Measurements from ENCODE around the gene GLMP. TPM values are rescaled to one million over a fixed set of nuclear protein-coding genes. Genes with fewer than 3 reads are reported as not detected.

GLMP gene
- total RNA-seq, 1 donor from 2014 or later: 31.3 TPM

DNA sequence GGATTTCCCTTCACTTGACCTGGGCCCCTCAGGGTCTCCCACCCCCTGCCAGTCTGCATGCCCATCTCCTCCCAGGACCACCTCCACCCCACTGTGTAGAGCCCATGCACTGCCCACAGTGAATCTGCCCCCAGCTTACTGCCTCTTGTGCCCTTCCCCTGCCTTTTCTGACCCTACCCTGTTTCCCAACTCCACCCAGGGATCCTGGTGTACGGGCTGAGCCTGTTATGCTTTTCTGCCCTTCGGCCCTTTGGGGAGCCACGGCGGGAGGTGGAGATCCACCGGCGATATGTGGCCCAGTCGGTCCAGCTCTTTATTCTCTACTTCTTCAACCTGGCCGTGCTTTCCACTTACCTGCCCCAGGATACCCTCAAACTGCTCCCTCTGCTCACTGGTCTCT, 9.4 kb downstream of the GLMP start:
- intact Hi-C loops (cut with micrococcal nuclease): no loop called here

DNA sequence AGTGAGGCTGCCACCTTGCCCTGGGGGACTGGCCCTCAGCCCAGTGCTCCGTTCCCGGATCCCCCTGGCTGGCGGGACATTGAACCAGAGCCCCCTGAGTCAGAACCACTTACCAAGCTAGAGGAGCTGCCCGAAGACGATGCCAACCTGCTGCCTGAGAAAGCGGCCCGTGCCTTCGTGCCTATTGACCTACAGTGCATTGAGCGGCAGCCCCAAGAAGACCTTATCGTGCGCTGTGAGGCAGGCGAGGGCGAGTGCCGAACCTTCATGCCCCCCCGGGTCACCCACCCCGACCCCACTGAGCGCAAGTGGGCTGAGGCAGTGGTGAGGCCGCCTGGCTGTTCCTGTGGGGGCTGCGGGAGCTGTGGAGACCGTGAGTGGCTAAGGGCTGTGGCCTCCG, 10.0 kb downstream of the GLMP start:
- intact Hi-C loops (cut with micrococcal nuclease): no loop called here

- intact Hi-C loops (cut with micrococcal nuclease): no loop called here
These were observed 10.7 kb downstream of the GLMP start for GRCh38 chr1:156284757-156285156.

GRCh38 chr1:156284112-156284511, 11.4 kb downstream of the GLMP start, which contains the start of gene TMEM79:
TMEM79 (plus strand) TSS chr1:156284325; CDS start chr1:156285227, 902 bp downstream.
- intact Hi-C loops (cut with micrococcal nuclease): no loop called here

GRCh38 chr1:156283521-156283920, 12.0 kb downstream of the GLMP start:
- intact Hi-C loops (cut with micrococcal nuclease): loop anchor here (1.0 to 2.0 kb wide), 3 partner anchors 90 to 457 kb away; partner anchors contain the start of genes LAMTOR2 and MRPL24

- intact Hi-C loops (cut with micrococcal nuclease): loop anchor here (1.0 to 2.0 kb wide), 6 partner anchors 56 to 458 kb away; partner anchors contain the start of genes CCT3, LAMTOR2, MRPL24 and TSACC
These were observed 12.8 kb downstream of the GLMP start, which contains the start of gene SMG5 for GRCh38 chr1:156282479-156283222. SMG5 (minus strand) TSS chr1:156282825; CDS start chr1:156282680, 145 bp downstream.

DNA sequence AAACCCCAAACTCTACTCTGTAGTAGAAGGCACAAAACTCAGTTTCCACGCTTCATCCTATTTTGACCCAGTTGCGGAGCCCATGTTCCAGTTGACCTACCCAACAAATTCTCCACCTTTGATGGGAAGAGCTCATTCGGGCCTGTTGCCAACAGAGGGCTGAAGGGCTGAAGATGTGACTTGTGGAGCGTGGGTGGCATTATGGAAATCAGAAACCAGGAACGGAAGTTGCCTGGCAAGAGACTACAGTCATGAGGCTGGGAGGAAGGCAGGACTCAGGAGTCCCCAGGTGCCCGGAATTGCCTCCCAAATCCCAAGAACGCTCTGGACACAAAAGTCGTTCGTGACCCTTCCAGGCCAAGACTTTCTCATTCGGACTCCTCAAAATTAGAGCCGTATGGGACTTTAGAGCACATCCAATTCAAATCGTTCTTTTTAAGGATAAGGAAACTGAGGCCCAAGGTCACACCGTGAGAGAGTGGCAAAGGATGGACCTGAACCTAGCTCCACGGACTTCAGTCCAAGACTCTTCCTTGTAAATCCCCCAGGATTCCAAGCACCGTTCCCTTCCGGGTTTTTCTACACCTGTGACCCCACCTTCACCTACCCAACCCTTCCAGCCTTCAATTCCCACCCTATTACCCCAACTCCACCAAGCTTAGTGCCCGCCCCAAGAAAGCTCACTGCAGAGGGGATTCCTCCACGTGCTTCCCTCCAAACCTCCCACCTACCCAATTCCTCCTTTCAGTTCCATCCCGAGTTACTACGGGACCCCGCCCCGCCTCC, 13.6 kb downstream of the GLMP start:
- intact Hi-C loops (cut with micrococcal nuclease): loop anchor here (1.0 to 2.0 kb wide), 5 partner anchors 56 to 459 kb away; partner anchors contain the start of genes CCT3, LAMTOR2, MRPL24 and TSACC

DNA sequence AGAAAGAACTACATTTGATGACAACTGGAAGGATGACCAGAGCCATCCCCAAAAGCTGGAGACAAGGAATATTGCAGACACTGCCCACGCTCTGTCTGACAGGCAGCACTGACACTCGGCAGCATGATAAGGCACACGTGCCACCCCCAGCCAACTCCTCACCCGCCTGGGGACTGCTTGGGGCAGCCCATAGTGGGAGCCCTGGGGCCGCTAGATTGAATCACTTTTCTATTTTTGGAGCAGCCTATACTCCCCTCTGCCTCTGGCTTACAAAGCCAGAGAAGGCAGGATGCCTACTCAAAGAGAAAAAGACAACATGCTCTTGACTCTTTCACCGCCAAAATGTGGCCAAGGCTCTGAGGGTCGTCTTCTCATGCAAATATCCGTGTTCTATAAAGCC, 14.2 kb downstream of the GLMP start:
- intact Hi-C loops (cut with micrococcal nuclease): no loop called here

DNA sequence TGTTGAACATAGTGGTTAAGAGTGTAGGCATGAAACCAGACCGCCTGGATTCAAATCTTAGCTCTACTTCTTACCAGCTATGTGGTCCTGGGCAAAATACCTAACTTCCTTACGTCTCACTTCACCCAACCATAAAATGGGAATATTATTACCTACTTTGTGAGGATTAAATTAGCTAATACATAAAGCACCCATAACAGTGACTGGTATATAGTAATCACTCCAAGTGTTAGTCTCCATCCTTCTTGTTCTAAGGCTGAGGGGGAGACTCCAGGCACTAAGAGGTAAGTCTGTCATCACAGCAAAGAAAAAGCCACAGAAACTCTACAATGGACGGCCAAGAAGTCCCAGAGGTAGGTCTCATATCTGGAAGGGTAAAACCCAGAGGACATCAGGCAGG, 15.6 kb downstream of the GLMP start:
- intact Hi-C loops (cut with micrococcal nuclease): no loop called here

DNA sequence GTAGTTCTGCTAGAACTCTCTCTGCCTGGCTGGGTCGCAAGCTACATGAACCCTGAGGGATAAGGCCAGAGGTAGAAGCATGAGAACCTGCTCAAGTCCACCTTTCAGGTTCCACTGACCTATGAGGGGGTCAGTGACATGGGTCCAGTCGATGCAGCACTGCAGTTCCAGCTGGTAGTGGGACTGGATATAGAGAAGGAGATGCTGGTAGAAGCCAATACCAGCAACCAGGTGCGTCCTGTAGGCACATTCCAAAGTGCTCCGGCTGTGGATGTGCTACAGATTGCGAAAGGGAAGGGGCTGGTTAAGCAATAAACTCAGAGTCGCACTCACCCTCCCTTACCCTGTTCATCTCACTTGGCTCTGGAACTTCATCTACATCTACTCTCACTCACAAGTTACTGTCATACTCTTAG, 18.5 kb downstream of the GLMP start:
- intact Hi-C loops (cut with micrococcal nuclease): no loop called here

- intact Hi-C loops (cut with micrococcal nuclease): no loop called here
These were observed 18.9 kb downstream of the GLMP start for GRCh38 chr1:156276532-156276931.

DNA sequence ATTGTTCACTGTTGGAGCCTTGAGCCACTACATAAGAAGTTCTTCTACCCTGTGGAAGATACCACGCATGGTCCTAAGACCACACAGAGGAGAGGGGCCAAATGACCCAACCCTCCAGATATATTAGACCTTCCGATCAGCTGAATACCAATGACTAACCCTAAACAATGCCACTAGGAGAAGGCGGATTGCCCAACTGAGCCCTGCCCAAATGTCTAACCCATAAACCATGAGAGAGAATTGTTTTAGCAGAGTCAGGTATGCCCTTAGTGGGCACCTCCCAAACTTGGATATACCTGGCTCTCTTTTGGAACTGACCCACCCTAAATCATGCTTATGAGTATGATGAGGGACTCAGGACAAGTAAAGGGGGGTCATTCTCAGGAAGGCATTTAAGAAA, 25.2 kb downstream of the GLMP start:
- intact Hi-C loops (cut with micrococcal nuclease): no loop called here

- intact Hi-C loops (cut with micrococcal nuclease): no loop called here
These were observed 27.1 kb downstream of the GLMP start for GRCh38 chr1:156268336-156268735.

DNA sequence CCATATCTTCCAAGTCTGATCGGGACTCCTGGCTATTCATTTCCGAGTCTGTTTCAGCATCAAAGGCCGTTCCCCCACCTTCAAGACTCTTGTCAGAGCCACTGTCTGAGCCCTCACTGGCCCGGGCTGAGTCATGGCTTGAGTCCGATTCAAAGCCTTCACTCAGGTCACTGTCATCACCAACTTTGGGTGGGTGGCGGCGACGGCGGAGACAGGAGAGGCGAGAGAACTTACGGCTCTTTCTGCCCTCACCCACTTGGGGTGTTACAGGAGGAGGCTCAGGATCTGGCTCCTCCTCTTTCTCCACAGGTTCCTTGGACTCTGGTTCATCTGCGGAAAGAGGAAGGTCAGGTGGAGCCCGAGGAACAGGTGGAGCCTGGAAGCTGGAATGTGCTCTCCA, 29.4 kb downstream of the GLMP start:
- intact Hi-C loops (cut with micrococcal nuclease): no loop called here

DNA sequence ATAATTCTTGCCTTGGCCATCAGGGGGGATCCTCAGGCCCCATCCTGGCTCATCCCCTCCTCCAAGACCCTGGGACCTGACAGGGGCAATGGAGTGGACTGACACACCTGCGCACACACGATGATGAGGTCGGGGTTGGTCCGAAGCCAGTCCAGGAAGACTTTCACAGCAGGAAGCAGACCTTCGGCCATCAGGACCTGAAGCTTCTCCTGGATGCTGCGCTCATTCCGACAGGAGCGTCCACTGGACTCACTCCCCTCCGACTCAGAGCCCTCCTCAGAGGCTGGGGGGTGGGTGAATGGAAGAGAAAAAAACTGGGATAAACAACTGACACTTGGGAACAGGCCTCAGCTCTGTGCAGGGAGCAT, 32.2 kb downstream of the GLMP start:
- intact Hi-C loops (cut with micrococcal nuclease): no loop called here

DNA sequence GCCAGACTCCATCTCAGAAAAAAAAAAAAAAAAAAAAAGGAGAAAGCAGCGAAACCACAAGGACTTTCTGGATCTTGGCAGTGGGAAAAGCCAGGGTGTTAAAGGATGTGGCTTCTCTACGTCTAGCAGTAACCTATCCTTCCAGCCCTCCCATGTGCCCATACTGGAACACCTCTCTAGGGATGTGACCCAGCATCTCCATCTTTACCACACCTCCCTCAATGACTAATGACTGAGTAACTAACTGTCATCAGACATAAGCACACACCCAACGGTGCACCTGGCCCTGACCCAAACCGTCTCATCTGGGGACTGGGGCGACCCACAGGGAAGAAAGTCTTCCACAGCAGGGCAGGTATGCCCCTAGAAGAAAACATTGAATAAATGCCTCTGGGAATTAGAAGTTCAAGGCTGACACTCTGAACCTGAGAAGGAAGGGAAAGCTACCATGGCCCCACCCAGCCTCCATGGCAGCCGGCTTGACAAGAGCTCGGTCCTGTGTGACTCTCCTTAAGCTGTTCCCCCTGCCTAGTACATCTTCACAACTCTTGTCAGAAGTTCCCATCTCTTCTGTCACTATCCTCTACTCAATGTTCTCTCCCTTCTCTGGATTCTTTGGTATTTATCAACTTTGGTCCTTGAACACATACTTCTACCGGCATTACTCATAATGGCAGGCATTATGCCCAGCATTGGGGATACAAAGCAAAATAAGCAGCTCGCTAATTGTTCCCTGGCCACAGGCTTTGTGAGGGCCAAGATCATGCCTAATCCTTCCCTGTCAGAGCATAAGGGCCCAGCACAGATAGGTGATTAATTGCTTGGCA, 32.8 kb downstream of the GLMP start:
- intact Hi-C loops (cut with micrococcal nuclease): no loop called here

DNA sequence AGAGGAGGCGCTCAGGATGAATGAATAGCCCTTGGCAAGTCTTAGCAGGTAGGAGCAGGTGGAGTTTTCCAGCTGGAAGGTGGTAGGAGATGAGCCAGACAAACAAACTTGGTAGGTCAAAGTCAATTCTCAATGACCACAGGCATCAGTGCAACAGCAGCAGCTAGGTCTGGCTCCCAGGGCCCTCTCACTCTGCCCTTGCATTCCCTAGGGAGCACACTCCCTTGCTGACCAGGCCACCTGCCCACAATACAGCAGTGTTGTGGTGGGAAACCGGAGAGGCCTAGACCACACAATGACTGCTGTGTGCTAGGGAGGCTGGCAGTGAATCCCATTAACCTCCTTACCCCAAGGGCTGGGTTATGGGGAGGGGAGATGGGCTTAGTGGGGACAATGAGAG, 34.6 kb downstream of the GLMP start:
- intact Hi-C loops (cut with micrococcal nuclease): no loop called here

GRCh38 chr1:156259805-156260204, 35.7 kb downstream of the GLMP start:
- intact Hi-C loops (cut with micrococcal nuclease): no loop called here

DNA sequence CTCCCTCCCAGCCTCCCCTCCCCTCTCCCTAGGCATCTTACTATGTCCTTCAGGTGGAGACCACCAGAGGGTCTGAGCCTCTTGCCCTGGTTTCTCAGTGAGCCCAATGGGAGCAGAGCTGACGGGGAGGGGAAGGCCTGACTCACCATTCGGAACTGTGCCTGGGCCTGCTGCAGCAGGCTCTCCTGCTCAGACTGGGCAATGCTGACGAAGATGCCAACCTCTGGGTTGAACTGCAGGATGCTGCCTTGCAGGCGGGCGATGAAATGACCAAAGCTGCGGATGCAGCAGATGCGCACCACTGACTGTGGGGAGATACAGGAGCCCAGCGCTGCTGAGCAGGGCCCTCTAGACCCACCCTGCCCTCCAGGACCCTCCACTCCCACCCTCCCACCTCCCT, 36.6 kb downstream of the GLMP start:
- intact Hi-C loops (cut with micrococcal nuclease): no loop called here

DNA sequence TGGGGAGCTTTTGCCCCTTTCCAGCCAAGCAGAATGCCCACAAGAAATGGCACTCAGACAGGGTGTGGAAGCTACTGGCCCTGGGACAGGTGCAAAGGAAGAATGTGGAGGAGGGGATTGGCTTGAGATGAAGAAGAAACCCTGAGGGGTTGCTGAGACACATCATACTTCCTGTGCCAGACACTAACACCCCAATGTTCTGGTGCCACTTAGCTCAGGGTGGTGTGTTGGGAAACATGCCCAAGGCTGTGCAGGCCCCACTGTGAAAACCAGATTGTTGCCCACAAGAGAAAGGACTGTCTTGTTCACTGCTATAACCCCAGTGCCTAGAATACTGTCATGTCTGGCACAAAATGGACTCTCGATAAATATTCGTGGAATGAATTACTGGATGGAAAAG, 37.8 kb downstream of the GLMP start:
- intact Hi-C loops (cut with micrococcal nuclease): no loop called here

- intact Hi-C loops (cut with micrococcal nuclease): no loop called here
These were observed 41.8 kb downstream of the GLMP start for GRCh38 chr1:156253634-156254033.
